Mucosa of stomach (tissue), 1 donor: ENCODE measurements around the gene TRERF1.

Experiments
- H3K27me3 ChIP-seq: one replicate; pipeline ENCODE4 v1.7.0; 2013; ENCODE audit warnings: mild to moderate bottlenecking, low read length; ENCODE audit not compliant: control insufficient read depth, insufficient read depth
- H3K36me3 ChIP-seq: one replicate; pipeline ENCODE4 v1.7.0; 2013; ENCODE audit warnings: low read length; ENCODE audit not compliant: control insufficient read depth, insufficient read depth
- H3K4me1 ChIP-seq: one replicate; pipeline ENCODE4 v1.7.0; 2013; ENCODE audit warnings: mild to moderate bottlenecking, low read length; ENCODE audit not compliant: control insufficient read depth, insufficient read depth
- H3K4me3 ChIP-seq: one replicate; pipeline ENCODE4 v1.7.0; 2013; ENCODE audit warnings: low read length
- H3K9ac ChIP-seq: one replicate; pipeline ENCODE4 v1.7.0; 2013; ENCODE audit warnings: mild to moderate bottlenecking, low read length, moderate library complexity
- H3K9me3 ChIP-seq: one replicate; pipeline ENCODE4 v1.7.0; 2013; ENCODE audit warnings: mild to moderate bottlenecking, low read length, moderate library complexity; ENCODE audit not compliant: control insufficient read depth
- donor health status: Pancreatic carcinoma.

TRERF1 gene

GRCh38 chr6:42460883-42461282 is 9.2 kb upstream of the TRERF1 start:
- Histone ChIP-seq H3K27me3 (no peaks in the 10 kb centered on the region), H3K9me3 (no peaks in the 10 kb centered on the region)

GRCh38 chr6:42459888-42460287 is 8.2 kb upstream of the TRERF1 start:
- H3K4me3 ChIP-seq: no peak overlapping the region
- H3K27me3 ChIP-seq: no peaks in the 10 kb centered on the region
- no peaks in the 10 kb centered on the region for H3K36me3 ChIP-seq
- H3K4me1 ChIP-seq: peaks cover under 1% of the 10 kb centered on the region
- H3K9ac ChIP-seq: no peak overlapping the region
- H3K9me3 ChIP-seq: no peaks in the 10 kb centered on the region

More at GRCh38 chr6:42460883-42461282, 9.2 kb upstream of the TRERF1 start:
- H3K4me3 ChIP-seq: no peak overlapping the region
- H3K9ac ChIP-seq: no peak overlapping the region
- H3K36me3 ChIP-seq: no peaks in the 10 kb centered on the region
- no peaks in the 10 kb centered on the region for H3K4me1 ChIP-seq

- Histone ChIP-seq H3K36me3 (no peaks in the 10 kb centered on the region), H3K9ac (peak overlapping the region; percentile 42), H3K4me3 (peak overlapping the region; percentile 81)
Observed at GRCh38 chr6:42454428-42454791, 2.7 kb upstream of the TRERF1 start.

DNA sequence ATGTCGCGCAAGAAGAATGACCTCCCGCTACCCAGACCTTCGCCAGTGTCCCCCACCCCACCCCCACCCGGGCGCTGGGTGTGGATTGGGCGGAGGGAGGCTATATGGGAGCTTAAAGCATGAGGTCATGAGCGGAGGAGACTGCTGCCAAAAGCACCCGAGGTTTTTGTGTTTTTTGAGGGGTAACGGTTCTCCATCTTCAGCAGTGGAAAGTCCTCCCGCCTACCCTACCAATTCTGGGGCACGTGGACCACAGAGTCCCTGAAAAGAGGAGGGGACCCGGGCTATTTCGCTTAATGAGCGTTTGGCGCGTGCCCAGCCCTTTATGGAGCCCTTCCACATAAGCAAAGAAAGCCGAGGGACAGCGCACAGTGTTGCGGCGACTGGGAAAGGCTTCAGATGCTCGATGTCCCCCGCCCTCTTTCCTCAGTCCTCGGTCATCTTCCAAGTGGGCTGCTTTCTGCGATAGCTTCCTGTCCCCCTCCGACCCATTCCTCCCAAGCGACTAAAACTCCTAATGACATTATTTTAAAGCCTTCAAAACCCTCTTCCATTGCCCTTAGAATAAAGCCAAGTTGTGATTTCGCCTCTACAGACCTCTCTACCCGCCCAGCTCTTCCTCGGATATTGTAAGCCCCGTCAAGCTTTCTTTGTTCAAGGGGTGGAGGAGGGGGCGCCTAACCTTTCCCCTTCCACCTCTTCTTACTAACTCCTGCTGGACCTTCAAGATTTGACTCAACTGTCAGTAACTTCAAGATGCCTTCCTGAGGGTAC is 2.1 kb upstream of the TRERF1 start:
- Histone ChIP-seq H3K9me3 (no peaks in the 10 kb centered on the region), H3K9ac (peak overlapping the region; percentile 79), H3K4me3 (peak overlapping the region; percentile 81), H3K36me3 (no peaks in the 10 kb centered on the region), H3K27me3 (no peaks in the 10 kb centered on the region), H3K4me1 (peaks cover 29% of the 10 kb centered on the region)

More at GRCh38 chr6:42454428-42454791, 2.7 kb upstream of the TRERF1 start:
- no peaks in the 10 kb centered on the region for H3K9me3 ChIP-seq
- H3K4me1 ChIP-seq: peaks cover 28% of the 10 kb centered on the region
- H3K27me3 ChIP-seq: no peaks in the 10 kb centered on the region

DNA sequence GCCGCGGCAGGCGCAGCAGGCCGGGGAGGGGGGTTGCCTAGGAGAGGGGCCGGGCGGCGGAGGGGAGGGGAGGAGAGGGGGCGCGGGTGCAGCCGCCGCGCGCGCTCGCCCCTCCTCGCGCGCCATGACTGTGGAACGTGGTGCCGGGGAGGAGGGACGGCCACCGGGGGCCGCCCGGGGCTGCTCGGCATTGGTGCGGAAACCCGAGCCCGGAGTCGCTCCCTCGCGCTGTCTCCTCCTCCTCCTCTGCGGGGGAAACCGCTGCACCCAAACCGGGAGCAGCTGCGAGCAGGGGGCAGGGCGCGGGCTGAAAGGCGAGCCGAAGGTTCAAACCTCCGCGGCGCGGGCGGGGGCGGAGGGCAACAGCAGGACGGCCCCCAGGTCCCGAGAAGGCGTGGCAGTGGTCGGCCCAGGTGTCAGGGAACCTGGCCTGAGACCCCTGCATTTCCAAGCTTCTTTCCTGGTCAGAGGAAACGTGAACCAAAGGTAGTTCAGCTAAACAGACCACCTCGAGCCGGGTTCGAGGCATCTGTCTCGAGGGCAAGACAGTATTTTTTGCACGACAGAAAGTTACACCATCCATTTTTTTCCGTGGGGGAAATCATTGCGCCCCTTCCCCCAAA is 1.4 kb upstream of the TRERF1 start:
- peak overlapping the region; percentile 79 for H3K9ac ChIP-seq
- no peaks in the 10 kb centered on the region for H3K27me3 ChIP-seq
- no peaks in the 10 kb centered on the region for H3K36me3 ChIP-seq
- H3K4me3 ChIP-seq: peak overlapping the region; percentile 81
- no peaks in the 10 kb centered on the region for H3K9me3 ChIP-seq
- H3K4me1 ChIP-seq: peaks cover 29% of the 10 kb centered on the region

- Histone ChIP-seq H3K4me1 (peaks cover 29% of the 10 kb centered on the region), H3K27me3 (no peaks in the 10 kb centered on the region), H3K4me3 (peak overlapping the region; percentile 81), H3K9ac (peak overlapping the region; percentile 79), H3K36me3 (no peaks in the 10 kb centered on the region), H3K9me3 (no peaks in the 10 kb centered on the region)
Observed at GRCh38 chr6:42452171-42453030, 675 bp upstream of the TRERF1 start.

DNA sequence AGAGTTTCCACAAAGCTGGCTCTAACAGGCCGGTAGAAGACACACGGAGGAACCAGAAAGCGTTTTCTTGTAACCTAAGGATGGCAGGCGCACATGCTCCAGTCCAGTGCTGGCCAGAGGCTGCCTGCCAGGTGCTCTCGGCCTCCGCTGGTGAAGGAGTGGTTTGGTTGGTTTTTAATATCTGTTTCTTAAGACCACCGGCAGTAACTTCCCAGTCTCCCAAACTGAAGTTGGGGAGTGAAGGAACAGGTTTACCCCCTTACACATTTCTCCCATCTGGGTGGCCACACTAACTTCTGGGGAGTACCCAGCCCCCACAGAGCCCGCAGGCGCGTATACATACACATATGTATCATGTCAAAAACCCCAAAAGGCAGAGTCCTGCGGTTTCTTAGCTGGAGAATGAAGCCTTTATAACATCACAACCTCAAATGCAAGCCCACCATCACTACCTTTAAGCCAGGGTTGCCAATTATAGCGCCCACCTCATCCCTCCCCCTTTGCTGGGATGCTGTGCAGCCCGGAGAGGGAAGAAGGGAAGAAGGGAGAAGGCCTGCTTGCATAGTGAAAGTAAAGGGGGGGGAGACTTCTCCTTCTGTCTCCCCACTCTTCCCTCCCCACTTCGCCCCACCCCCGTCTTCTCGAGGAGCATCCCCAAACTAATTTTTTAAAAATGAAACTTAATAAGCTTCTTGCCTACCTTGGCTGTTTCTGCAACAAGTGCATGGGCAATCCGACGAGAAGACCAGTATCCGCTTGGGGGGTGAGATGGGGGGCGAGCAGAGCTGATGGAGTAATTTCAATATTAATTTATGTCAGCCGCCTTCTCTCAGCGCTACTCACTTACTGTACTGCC is 1.0 kb downstream of the TRERF1 start:
- H3K27me3 ChIP-seq: no peaks in the 10 kb centered on the region
- no peaks in the 10 kb centered on the region for H3K36me3 ChIP-seq
- H3K9me3 ChIP-seq: no peaks in the 10 kb centered on the region
- H3K4me1 ChIP-seq: peaks cover 29% of the 10 kb centered on the region
- peak overlapping the region; percentile 65 for H3K9ac ChIP-seq
- H3K4me3 ChIP-seq: peak overlapping the region; percentile 91

- no peaks in the 10 kb centered on the region for H3K9me3 ChIP-seq
- peak overlapping the region; percentile 65 for H3K9ac ChIP-seq
- H3K27me3 ChIP-seq: no peaks in the 10 kb centered on the region
- H3K4me1 ChIP-seq: peaks cover 29% of the 10 kb centered on the region
- H3K36me3 ChIP-seq: no peaks in the 10 kb centered on the region
- peak overlapping the region; percentile 91 for H3K4me3 ChIP-seq
Observed at GRCh38 chr6:42449917-42450476, 1.7 kb downstream of the TRERF1 start.

GRCh38 chr6:42448927-42449659 is 2.6 kb downstream of the TRERF1 start:
- Histone ChIP-seq H3K27me3 (no peaks in the 10 kb centered on the region), H3K9ac (no peak overlapping the region), H3K36me3 (no peaks in the 10 kb centered on the region), H3K4me1 (peaks cover 20% of the 10 kb centered on the region), H3K9me3 (no peaks in the 10 kb centered on the region), H3K4me3 (no peak overlapping the region)

DNA sequence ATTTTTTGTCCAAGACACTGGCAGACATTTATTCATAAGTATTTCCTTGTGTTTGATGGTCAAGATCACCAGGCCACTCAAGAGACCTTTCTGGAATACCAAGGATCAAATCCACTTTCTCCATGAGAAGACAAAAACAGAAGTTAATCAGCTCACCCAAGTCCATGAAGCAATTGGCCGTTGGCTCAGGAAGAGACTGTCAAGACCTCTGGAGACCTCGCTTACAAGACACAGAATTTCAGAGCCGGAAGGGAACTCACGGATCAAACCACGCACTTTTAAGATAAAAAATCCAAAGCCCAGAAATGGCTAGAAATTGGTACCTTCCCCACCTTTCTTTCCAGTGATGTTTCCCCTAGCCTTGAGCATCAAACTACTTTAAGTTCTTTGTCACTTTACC is 3.3 kb downstream of the TRERF1 start:
- Histone ChIP-seq H3K9me3 (no peaks in the 10 kb centered on the region), H3K4me3 (no peak overlapping the region), H3K36me3 (no peaks in the 10 kb centered on the region), H3K4me1 (peaks cover 22% of the 10 kb centered on the region), H3K9ac (no peak overlapping the region), H3K27me3 (no peaks in the 10 kb centered on the region)

DNA sequence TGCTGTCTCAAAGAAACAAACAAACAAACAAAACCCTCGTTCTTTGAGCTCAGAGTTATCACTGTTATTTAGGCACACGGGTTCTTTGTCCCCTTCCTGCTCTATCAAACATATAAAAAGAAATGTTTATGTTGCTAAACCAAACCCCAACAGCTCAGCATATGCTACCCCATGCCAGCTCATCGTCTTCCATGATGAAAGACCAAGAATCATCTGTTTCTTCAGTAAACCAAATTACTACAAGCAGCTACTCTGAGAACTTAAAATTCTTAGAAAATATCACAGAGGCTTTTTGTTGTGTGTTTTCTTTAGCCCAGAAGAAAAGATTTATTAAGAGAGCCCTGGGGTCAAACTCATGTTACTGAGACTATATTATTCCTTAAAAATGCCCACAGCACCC is 4.7 kb downstream of the TRERF1 start:
- H3K27me3 ChIP-seq: no peaks in the 10 kb centered on the region
- H3K9ac ChIP-seq: no peak overlapping the region
- no peaks in the 10 kb centered on the region for H3K9me3 ChIP-seq
- no peak overlapping the region for H3K4me3 ChIP-seq
- H3K4me1 ChIP-seq: peaks cover 32% of the 10 kb centered on the region
- H3K36me3 ChIP-seq: no peaks in the 10 kb centered on the region
